Activated CD4-positive, alpha-beta T cell treated with anti-CD3 and anti-CD28 coated beads, Interleukin-2, amount 50 U/mL, for 4 hours (primary cell): Measurements from ENCODE around the gene KRTAP12-3.
"Not testable (repeated sequence)": the region's sequence is repeated elsewhere in the genome, so short reads cannot be mapped to it uniquely, and the experiment has no call there.

ENCODE experiments used
- DNase-seq, 2 experiments: peaks; one replicate each; pipeline ENCODE4 v3.0.0-alpha.2; 2020

KRTAP12-3 gene

GRCh38 chr21:44627831-44628233, 29.9 kb upstream of the KRTAP12-3 start:
- not testable (repeated sequence) for DNase-seq

GRCh38 chr21:44628707-44629391, 28.9 kb upstream of the KRTAP12-3 start:
- DNase-seq, result no peak

GRCh38 chr21:44630440-44630839, 27.3 kb upstream of the KRTAP12-3 start:
- no peak for DNase-seq

- DNase-seq, result no peak
Observed at GRCh38 chr21:44632067-44632466, 25.7 kb upstream of the KRTAP12-3 start.

- no peak for DNase-seq
Observed at GRCh38 chr21:44636209-44637017, 21.3 kb upstream of the KRTAP12-3 start.

GRCh38 chr21:44637018-44637850, 20.5 kb upstream of the KRTAP12-3 start, which contains the start of gene KRTAP10-10:
Gene KRTAP10-10 (plus strand): TSS chr21:44637356. CDS start chr21:44637418, 62 bp downstream.
- DNase-seq, result no peak

GRCh38 chr21:44637851-44638348, 19.8 kb upstream of the KRTAP12-3 start:
- not testable (repeated sequence) for DNase-seq

- DNase-seq, result not testable (repeated sequence)
Observed at GRCh38 chr21:44638506-44639330, 19.0 kb upstream of the KRTAP12-3 start.

GRCh38 chr21:44639331-44639655, 18.4 kb upstream of the KRTAP12-3 start:
- no peak for DNase-seq

- no peak for DNase-seq
Observed at GRCh38 chr21:44640761-44641160, 17.0 kb upstream of the KRTAP12-3 start.

GRCh38 chr21:44643741-44644310, 13.9 kb upstream of the KRTAP12-3 start:
- no peak for DNase-seq

- DNase-seq, result no peak
Observed at GRCh38 chr21:44644878-44645277, 12.9 kb upstream of the KRTAP12-3 start.

GRCh38 chr21:44646366-44647221, 11.1 kb upstream of the KRTAP12-3 start, which contains the start of gene KRTAP10-11:
Gene KRTAP10-11 (plus strand): TSS chr21:44646414. CDS start chr21:44646459, 45 bp downstream.
- not testable (repeated sequence) for DNase-seq

GRCh38 chr21:44647222-44647552, 10.5 kb upstream of the KRTAP12-3 start:
- DNase-seq, result no peak

- DNase-seq, result no peak
Observed at GRCh38 chr21:44648557-44649311, 9.0 kb upstream of the KRTAP12-3 start.

GRCh38 chr21:44649521-44650100, 8.1 kb upstream of the KRTAP12-3 start:
- no peak for DNase-seq

GRCh38 chr21:44650265-44650972, 7.3 kb upstream of the KRTAP12-3 start:
- no peak for DNase-seq

GRCh38 chr21:44650973-44651675, 6.6 kb upstream of the KRTAP12-3 start:
- DNase-seq, result no peak
